HG02763 (cell line): ENCODE measurements around the gene RABGAP1L.

Experiments used
- ATAC-seq: cut with Tn5 transposase; IDR thresholded peaks from one replicate; pipeline ENCODE4 v1.9.1; 2021; ENCODE audit warnings: mild to moderate bottlenecking, moderate library complexity; ENCODE audit not compliant: unreplicated experiment

RABGAP1L gene

GRCh38 chr1:174971466-174971865, 812.1 kb downstream of the RABGAP1L start:
- ATAC-seq: no peak

- ATAC-seq: no peak
Measured at GRCh38 chr1:174971902-174972301, 812.6 kb downstream of the RABGAP1L start.

- ATAC-seq: no peak
Measured at GRCh38 chr1:174974711-174975119, 815.4 kb downstream of the RABGAP1L start.

- ATAC-seq: no peak
Measured at GRCh38 chr1:174975764-174976163, 816.4 kb downstream of the RABGAP1L start.

- no peak for ATAC-seq
Measured at GRCh38 chr1:174976436-174977108, 817.3 kb downstream of the RABGAP1L start.

- no peak for ATAC-seq
Measured at GRCh38 chr1:174982971-174983689, 823.8 kb downstream of the RABGAP1L start.

- no peak for ATAC-seq
Measured at GRCh38 chr1:174984952-174985351, 825.6 kb downstream of the RABGAP1L start.

- ATAC-seq: no peak
Measured at GRCh38 chr1:174988539-174988938, 829.2 kb downstream of the RABGAP1L start.

GRCh38 chr1:174988986-174989385, 829.7 kb downstream of the RABGAP1L start:
- no peak for ATAC-seq

- no peak for ATAC-seq
Measured at GRCh38 chr1:174989536-174990220, 830.4 kb downstream of the RABGAP1L start.

- ATAC-seq: no peak
Measured at GRCh38 chr1:174990382-174990999, 831.2 kb downstream of the RABGAP1L start.

- ATAC-seq: no peak
Measured at GRCh38 chr1:174991473-174991872, 832.2 kb downstream of the RABGAP1L start.

GRCh38 chr1:174995121-174995520, 835.8 kb downstream of the RABGAP1L start:
- no peak for ATAC-seq

GRCh38 chr1:174995916-174996315, 836.6 kb downstream of the RABGAP1L start:
- ATAC-seq: no peak

- no peak for ATAC-seq
Measured at GRCh38 chr1:174996476-174996875, 837.2 kb downstream of the RABGAP1L start.

GRCh38 chr1:174997041-174997440, 837.7 kb downstream of the RABGAP1L start:
- no peak for ATAC-seq

GRCh38 chr1:174998569-174999215, 839.4 kb downstream of the RABGAP1L start:
- peak; percentile 0 for ATAC-seq

- ATAC-seq: peak; percentile 76
Measured at GRCh38 chr1:174999216-174999935, 840.1 kb downstream of the RABGAP1L start.

- ATAC-seq: no peak
Measured at GRCh38 chr1:174999936-175000696, 840.8 kb downstream of the RABGAP1L start, which contains the start of gene CACYBP. Gene CACYBP (plus strand): TSS chr1:174999947. CDS start chr1:175000181, 234 bp downstream.
